ENCODE measurements around the gene APAF1.

APAF1 gene

GRCh38 chr12:98737322-98737712 is 92.2 kb downstream of the APAF1 start:
- no peak overlapping the region for H3K4me2 ChIP-seq (ENCODE audit: insufficient read depth, low read length)
- no peak for ATAC-seq (ENCODE audit: insufficient read depth, low read depth)
- H3K4me3 ChIP-seq (ENCODE audit: low read depth in 1 of 2, low read length in 2 of 2): no peak overlapping the region
- H3K79me2 ChIP-seq (ENCODE audit: insufficient read depth, low read length): no peaks in the 10 kb centered on the region
- no peak overlapping the region for H3K27ac ChIP-seq (ENCODE audit: low read length)
- peaks cover 7% of the 10 kb centered on the region for H3K27me3 ChIP-seq (ENCODE audit: insufficient read depth, low read length, poor library complexity)
- H2AFZ ChIP-seq (ENCODE audit: low read depth, low read length): no peak overlapping the region
- H3K4me1 ChIP-seq (ENCODE audit: insufficient read depth, low read length): no peaks in the 10 kb centered on the region
- no peak for TF ChIP-seq EZH2 (IDR thresholded peaks at IDR 0.05; ENCODE audit: borderline replicate concordance, low read depth, low read length, severe bottlenecking)
- TF ChIP-seq, protein P1, sequence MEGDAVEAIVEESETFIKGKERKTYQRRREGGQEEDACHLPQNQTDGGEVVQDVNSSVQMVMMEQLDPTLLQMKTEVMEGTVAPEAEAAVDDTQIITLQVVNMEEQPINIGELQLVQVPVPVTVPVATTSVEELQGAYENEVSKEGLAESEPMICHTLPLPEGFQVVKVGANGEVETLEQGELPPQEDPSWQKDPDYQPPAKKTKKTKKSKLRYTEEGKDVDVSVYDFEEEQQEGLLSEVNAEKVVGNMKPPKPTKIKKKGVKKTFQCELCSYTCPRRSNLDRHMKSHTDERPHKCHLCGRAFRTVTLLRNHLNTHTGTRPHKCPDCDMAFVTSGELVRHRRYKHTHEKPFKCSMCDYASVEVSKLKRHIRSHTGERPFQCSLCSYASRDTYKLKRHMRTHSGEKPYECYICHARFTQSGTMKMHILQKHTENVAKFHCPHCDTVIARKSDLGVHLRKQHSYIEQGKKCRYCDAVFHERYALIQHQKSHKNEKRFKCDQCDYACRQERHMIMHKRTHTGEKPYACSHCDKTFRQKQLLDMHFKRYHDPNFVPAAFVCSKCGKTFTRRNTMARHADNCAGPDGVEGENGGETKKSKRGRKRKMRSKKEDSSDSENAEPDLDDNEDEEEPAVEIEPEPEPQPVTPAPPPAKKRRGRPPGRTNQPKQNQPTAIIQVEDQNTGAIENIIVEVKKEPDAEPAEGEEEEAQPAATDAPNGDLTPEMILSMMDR (IDR thresholded peaks at IDR 0.05; ENCODE audit: borderline replicate concordance, extremely low read depth, low read length, poor library complexity, severe bottlenecking): no peak
- H3K36me3 ChIP-seq (ENCODE audit: insufficient read depth, low read length): 0 out of 2 replicates have a peak, but pooled peaks cover 3% of the 10 kb centered on the region
- H4K20me1 ChIP-seq (ENCODE audit: insufficient read depth, low read length): no peaks in the 10 kb centered on the region
- no peak overlapping the region for H3K9ac ChIP-seq (ENCODE audit: low read depth, low read length)
- H3K9me3 ChIP-seq (ENCODE audit: insufficient read depth, low read length, severe bottlenecking): no peaks in the 10 kb centered on the region
- DNase-seq: no peak

DNA sequence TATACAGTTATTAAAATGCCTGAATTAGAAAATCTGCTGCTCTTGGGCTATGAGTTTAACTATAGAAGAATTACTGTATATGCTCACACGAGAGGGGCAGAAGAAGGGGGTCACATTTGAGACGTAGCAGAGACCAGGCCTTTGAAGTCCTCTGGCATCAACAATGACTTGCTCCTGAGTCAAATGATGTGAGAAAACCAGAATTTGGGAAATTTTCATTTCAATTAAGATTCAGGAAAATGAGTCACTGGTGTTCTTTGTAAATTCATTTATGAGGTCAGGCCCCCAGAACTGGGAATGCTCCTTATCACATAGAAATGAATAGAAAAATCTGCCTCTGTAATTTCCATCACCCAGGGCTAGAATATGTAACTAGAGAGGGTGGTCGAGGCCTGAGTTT is 92.9 kb downstream of the APAF1 start:
- Histone ChIP-seq H3K36me3 (ENCODE audit: insufficient read depth, low read length) (0 out of 2 replicates have a peak, but pooled peaks cover 3% of the 10 kb centered on the region), H2AFZ (ENCODE audit: low read depth, low read length) (no peak overlapping the region), H3K4me2 (ENCODE audit: insufficient read depth, low read length) (no peak overlapping the region), H4K20me1 (ENCODE audit: insufficient read depth, low read length) (no peaks in the 10 kb centered on the region), H3K4me3 (ENCODE audit: low read depth in 1 of 2, low read length in 2 of 2) (no peak overlapping the region), H3K9me3 (ENCODE audit: insufficient read depth, low read length, severe bottlenecking) (no peaks in the 10 kb centered on the region), H3K27me3 (ENCODE audit: insufficient read depth, low read length, poor library complexity) (peaks cover 7% of the 10 kb centered on the region), H3K79me2 (ENCODE audit: insufficient read depth, low read length) (no peaks in the 10 kb centered on the region), H3K27ac (ENCODE audit: low read length) (no peak overlapping the region), H3K4me1 (ENCODE audit: insufficient read depth, low read length) (no peaks in the 10 kb centered on the region), H3K9ac (ENCODE audit: low read depth, low read length) (no peak overlapping the region)
- ATAC-seq (ENCODE audit: insufficient read depth, low read depth) (no peak), DNase-seq (no peak)
- TF ChIP-seq, protein P1 (IDR thresholded peaks at IDR 0.05; ENCODE audit: borderline replicate concordance, extremely low read depth, low read length, poor library complexity, severe bottlenecking): no peak
- TF ChIP-seq EZH2 (IDR thresholded peaks at IDR 0.05; ENCODE audit: borderline replicate concordance, low read depth, low read length, severe bottlenecking): no peak

GRCh38 chr12:98738539-98738938 is 93.4 kb downstream of the APAF1 start:
- H3K9ac ChIP-seq (ENCODE audit: low read depth, low read length): no peak overlapping the region
- H3K27me3 ChIP-seq (ENCODE audit: insufficient read depth, low read length, poor library complexity): peaks cover 7% of the 10 kb centered on the region
- H3K27ac ChIP-seq (ENCODE audit: low read length): no peak overlapping the region
- H3K4me1 ChIP-seq (ENCODE audit: insufficient read depth, low read length): no peaks in the 10 kb centered on the region
- H4K20me1 ChIP-seq (ENCODE audit: insufficient read depth, low read length): no peaks in the 10 kb centered on the region
- no peak for ATAC-seq (ENCODE audit: insufficient read depth, low read depth)
- 0 out of 2 replicates have a peak, but pooled peaks cover 2% of the 10 kb centered on the region for H3K36me3 ChIP-seq (ENCODE audit: insufficient read depth, low read length)
- DNase-seq: no peak
- H2AFZ ChIP-seq (ENCODE audit: low read depth, low read length): no peak overlapping the region
- no peaks in the 10 kb centered on the region for H3K9me3 ChIP-seq (ENCODE audit: insufficient read depth, low read length, severe bottlenecking)
- no peak overlapping the region for H3K4me2 ChIP-seq (ENCODE audit: insufficient read depth, low read length)
- TF ChIP-seq EZH2 (IDR thresholded peaks at IDR 0.05; ENCODE audit: borderline replicate concordance, low read depth, low read length, severe bottlenecking): no peak
- TF ChIP-seq, protein P1 (IDR thresholded peaks at IDR 0.05; ENCODE audit: borderline replicate concordance, extremely low read depth, low read length, poor library complexity, severe bottlenecking): no peak
- H3K4me3 ChIP-seq (ENCODE audit: low read depth in 1 of 2, low read length in 2 of 2): no peak overlapping the region
- no peaks in the 10 kb centered on the region for H3K79me2 ChIP-seq (ENCODE audit: insufficient read depth, low read length)

- Histone ChIP-seq H3K4me3 (ENCODE audit: low read depth in 1 of 2, low read length in 2 of 2) (no peak overlapping the region), H3K27me3 (ENCODE audit: insufficient read depth, low read length, poor library complexity) (peaks cover 7% of the 10 kb centered on the region), H4K20me1 (ENCODE audit: insufficient read depth, low read length) (no peaks in the 10 kb centered on the region), H3K79me2 (ENCODE audit: insufficient read depth, low read length) (no peaks in the 10 kb centered on the region), H2AFZ (ENCODE audit: low read depth, low read length) (no peak overlapping the region), H3K36me3 (ENCODE audit: insufficient read depth, low read length) (no peaks in the 10 kb centered on the region), H3K9me3 (ENCODE audit: insufficient read depth, low read length, severe bottlenecking) (no peaks in the 10 kb centered on the region), H3K4me2 (ENCODE audit: insufficient read depth, low read length) (no peak overlapping the region), H3K27ac (ENCODE audit: low read length) (no peak overlapping the region), H3K9ac (ENCODE audit: low read depth, low read length) (no peak overlapping the region), H3K4me1 (ENCODE audit: insufficient read depth, low read length) (no peaks in the 10 kb centered on the region)
- TF ChIP-seq, protein P1 (IDR thresholded peaks at IDR 0.05; ENCODE audit: borderline replicate concordance, extremely low read depth, low read length, poor library complexity, severe bottlenecking): no peak
- no peak for TF ChIP-seq EZH2 (IDR thresholded peaks at IDR 0.05; ENCODE audit: borderline replicate concordance, low read depth, low read length, severe bottlenecking)
- no peak for ATAC-seq (ENCODE audit: insufficient read depth, low read depth)
- no peak for DNase-seq
Observed at GRCh38 chr12:98740751-98741150, 95.7 kb downstream of the APAF1 start.
